CD8-positive, alpha-beta memory T cell (primary cell): ENCODE results near the gene C1QTNF7. TPM values are rescaled to one million over a fixed set of nuclear protein-coding genes. Genes with fewer than 3 reads are reported as not detected.

Source experiments
- CTCF ChIA-PET: fragments of 350-600 bp; sonication (Branson Sonifier 250); formaldehyde crosslinking; loops from one replicate; lab custom pipeline; 2021; ENCODE audit warnings: antibody characterized with exemption; lab: Charles Lee
- POLR2A ChIA-PET: fragments of 350-600 bp; sonication (Branson Sonifier 250); formaldehyde crosslinking; loops from one replicate; lab custom pipeline; 2021; ENCODE audit warnings: antibody characterized with exemption; lab: Charles Lee
- DNase-seq, 5 donors: peaks; one replicate each; pipeline versions ENCODE4 v3.0.0 to v3.0.0-alpha.2; 2020 to 2022; ENCODE audit warnings: mixed read lengths in 1 of 5
- H3K27ac ChIP-seq: one replicate; pipeline ENCODE4 v1.7.0; 2013; ENCODE audit warnings: low read depth, mild to moderate bottlenecking, low read length, moderate library complexity
- H3K27me3 ChIP-seq: 2 replicates; pipeline ENCODE4 v1.7.0; 2013; ENCODE audit warnings: low read length, mild to moderate bottlenecking; ENCODE audit not compliant: insufficient read depth, poor library complexity, severe bottlenecking
- H3K36me3 ChIP-seq: 2 replicates; pipeline ENCODE4 v1.7.0; 2013; ENCODE audit warnings: mild to moderate bottlenecking, low read length, moderate library complexity; ENCODE audit not compliant: insufficient read depth
- H3K4me1 ChIP-seq: 2 replicates; pipeline ENCODE4 v1.7.0; 2013; ENCODE audit warnings: mild to moderate bottlenecking, low read length, moderate library complexity; ENCODE audit not compliant: insufficient read depth
- H3K4me3 ChIP-seq: 2 replicates; pipeline ENCODE4 v1.7.0; 2013; ENCODE audit warnings: mild to moderate bottlenecking, low read length
- H3K9me3 ChIP-seq: 2 replicates; pipeline ENCODE4 v1.7.0; 2013; ENCODE audit warnings: mild to moderate bottlenecking, low read length
- H3K27ac Mint-ChIP-seq, 8 donors: one replicate each; pipeline ENCODE4 v1.8.0; 2020 to 2021; ENCODE audit warnings: mixed read lengths in 8 of 8, mild to moderate bottlenecking in 6 of 8, inconsistent platforms in 3 of 8, moderate library complexity in 3 of 8
- H3K27me3 Mint-ChIP-seq, 2 donors: one replicate each; pipeline ENCODE4 v1.8.0; 2020 to 2021; ENCODE audit warnings: mixed read lengths in 2 of 2, mild to moderate bottlenecking in 1 of 2, moderate library complexity in 1 of 2
- H3K36me3 Mint-ChIP-seq, 3 donors: one replicate each; pipeline ENCODE4 v1.8.0; 2020 to 2021; ENCODE audit warnings: mixed read lengths in 3 of 3, inconsistent platforms in 1 of 3, mild to moderate bottlenecking in 1 of 3
- H3K4me1 Mint-ChIP-seq, 3 donors: one replicate each; pipeline ENCODE4 v1.8.0; 2020 to 2021; ENCODE audit warnings: mixed read lengths in 3 of 3, inconsistent platforms in 1 of 3, mild to moderate bottlenecking in 1 of 3
- H3K4me3 Mint-ChIP-seq, 7 donors: one replicate each; pipeline ENCODE4 v1.8.0; 2020 to 2021; ENCODE audit warnings: mixed read lengths in 7 of 7, mild to moderate bottlenecking in 6 of 7, moderate library complexity in 4 of 7, inconsistent platforms in 2 of 7
- H3K9me3 Mint-ChIP-seq, 5 donors: one replicate each; pipeline ENCODE4 v1.8.0; 2020 to 2022; ENCODE audit warnings: mixed read lengths in 5 of 5, mild to moderate bottlenecking in 3 of 5, moderate library complexity in 2 of 5, inconsistent platforms in 1 of 5
- polyA plus RNA-seq: library from polyadenylated mRNA; unstranded; fragments of 300-500 nt; fragmentation: Illumina TruSeq; gene quantifications from one replicate; pipeline ENCODE4 v1.2.3, GENCODE V29; 2021
- total RNA-seq, 2 experiments: library from RNA; stranded (reverse); gene quantifications; one replicate each; pipeline ENCODE4 v1.2.3, GENCODE V29; 2021

The C1QTNF7 gene
- total and polyA plus RNA-seq, 3 experiments from 2014 or later, result not detected

- Mint-ChIP-seq H3K4me3 (no peak overlapping the region), H3K36me3 (peaks cover 0 to 31% (median 2%) of the 10 kb centered on the region in 3 donors), H3K27ac (no peak overlapping the region), H3K4me1 (no peaks in the 10 kb centered on the region), H3K9me3 (peaks cover 19 to 26% (median 21%) of the 10 kb centered on the region in 5 donors), H3K27me3 (peaks cover 0 to 3% of the 10 kb centered on the region in 2 donors)
- CTCF ChIA-PET, result no interaction called here
- no peaks in the 10 kb centered on the region for H3K9me3 ChIP-seq
- no peak for DNase-seq
- no peak overlapping the region for H3K27ac ChIP-seq
- POLR2A ChIA-PET, result no interaction called here
- H3K4me1 ChIP-seq, result no peaks in the 10 kb centered on the region
- H3K27me3 ChIP-seq, result no peaks in the 10 kb centered on the region
- H3K4me3 ChIP-seq, result no peak overlapping the region
- no peaks in the 10 kb centered on the region for H3K36me3 ChIP-seq
Measured at GRCh38 chr4:15482842-15483241, 55.0 kb downstream of the C1QTNF7 start.

- Mint-ChIP-seq H3K4me3 (no peak overlapping the region), H3K9me3 (peaks cover 24 to 47% (median 40%) of the 10 kb centered on the region in 5 donors), H3K27ac (no peak overlapping the region), H3K4me1 (no peaks in the 10 kb centered on the region), H3K36me3 (peaks cover 0 to 58% (median 3%) of the 10 kb centered on the region in 3 donors), H3K27me3 (peaks cover 0 to 3% of the 10 kb centered on the region in 2 donors)
- Histone ChIP-seq H3K36me3 (no peaks in the 10 kb centered on the region), H3K27ac (no peak overlapping the region), H3K9me3 (no peaks in the 10 kb centered on the region), H3K4me1 (no peaks in the 10 kb centered on the region), H3K27me3 (no peaks in the 10 kb centered on the region), H3K4me3 (no peak overlapping the region)
- no peak for DNase-seq
- CTCF ChIA-PET, result no interaction called here
- POLR2A ChIA-PET, result no interaction called here
Measured at GRCh38 chr4:15488136-15488535, 60.3 kb downstream of the C1QTNF7 start.

GRCh38 chr4:15488658-15489470 lies 61.0 kb downstream of the C1QTNF7 start:
- Mint-ChIP-seq H3K4me3 (no peak overlapping the region), H3K36me3 (peaks cover 0 to 56% (median 3%) of the 10 kb centered on the region in 3 donors), H3K27me3 (peaks cover 0 to 3% of the 10 kb centered on the region in 2 donors), H3K4me1 (no peaks in the 10 kb centered on the region), H3K9me3 (peaks cover 20 to 46% (median 40%) of the 10 kb centered on the region in 5 donors), H3K27ac (no peak overlapping the region)
- Histone ChIP-seq H3K27me3 (no peaks in the 10 kb centered on the region), H3K36me3 (no peaks in the 10 kb centered on the region), H3K4me1 (no peaks in the 10 kb centered on the region), H3K9me3 (no peaks in the 10 kb centered on the region), H3K27ac (no peak overlapping the region), H3K4me3 (no peak overlapping the region)
- POLR2A ChIA-PET, result no interaction called here
- no peak for DNase-seq
- CTCF ChIA-PET, result no interaction called here

GRCh38 chr4:15489551-15489950 lies 61.7 kb downstream of the C1QTNF7 start:
- Mint-ChIP-seq H3K36me3 (peaks cover 0 to 50% (median 3%) of the 10 kb centered on the region in 3 donors), H3K4me3 (no peak overlapping the region), H3K4me1 (no peaks in the 10 kb centered on the region), H3K27ac (no peak overlapping the region), H3K27me3 (peaks cover 0 to 3% of the 10 kb centered on the region in 2 donors), H3K9me3 (peaks cover 19 to 44% (median 40%) of the 10 kb centered on the region in 5 donors)
- H3K4me3 ChIP-seq, result no peak overlapping the region
- H3K36me3 ChIP-seq, result no peaks in the 10 kb centered on the region
- H3K27me3 ChIP-seq, result no peaks in the 10 kb centered on the region
- H3K27ac ChIP-seq, result no peak overlapping the region
- CTCF ChIA-PET, result no interaction called here
- POLR2A ChIA-PET, result no interaction called here
- H3K9me3 ChIP-seq, result no peaks in the 10 kb centered on the region
- no peak for DNase-seq
- no peaks in the 10 kb centered on the region for H3K4me1 ChIP-seq

GRCh38 chr4:15493411-15493810 lies 65.6 kb downstream of the C1QTNF7 start:
- CTCF ChIA-PET, result no interaction called here

GRCh38 chr4:15495621-15496020 lies 67.8 kb downstream of the C1QTNF7 start:
- Histone ChIP-seq H3K4me3 (no peak overlapping the region), H3K9me3 (no peaks in the 10 kb centered on the region), H3K36me3 (no peaks in the 10 kb centered on the region), H3K27me3 (no peaks in the 10 kb centered on the region), H3K4me1 (no peaks in the 10 kb centered on the region), H3K27ac (no peak overlapping the region)
- Mint-ChIP-seq H3K36me3 (peaks cover 0 to 15% (median 0%) of the 10 kb centered on the region in 3 donors), H3K9me3 (peaks cover 0 to 10% (median 5%) of the 10 kb centered on the region in 5 donors), H3K27ac (no peak overlapping the region), H3K27me3 (no peaks in the 10 kb centered on the region), H3K4me1 (no peaks in the 10 kb centered on the region), H3K4me3 (no peak overlapping the region)
- no peak for DNase-seq
- ChIA-PET CTCF (no interaction called here), POLR2A (no interaction called here)

More at GRCh38 chr4:15493411-15493810, 65.6 kb downstream of the C1QTNF7 start:
- Mint-ChIP-seq H3K4me1 (no peaks in the 10 kb centered on the region), H3K27me3 (no peaks in the 10 kb centered on the region), H3K36me3 (peaks cover 0 to 32% (median 1%) of the 10 kb centered on the region in 3 donors), H3K4me3 (no peak overlapping the region), H3K27ac (no peak overlapping the region), H3K9me3 (peaks cover 4 to 23% (median 17%) of the 10 kb centered on the region in 5 donors)
- H3K27ac ChIP-seq, result no peak overlapping the region
- H3K4me3 ChIP-seq, result no peak overlapping the region
- no peaks in the 10 kb centered on the region for H3K36me3 ChIP-seq
- POLR2A ChIA-PET, result no interaction called here
- H3K27me3 ChIP-seq, result no peaks in the 10 kb centered on the region
- DNase-seq, result no peak
- H3K4me1 ChIP-seq, result no peaks in the 10 kb centered on the region
- no peaks in the 10 kb centered on the region for H3K9me3 ChIP-seq

Other genes starting within 250 kb of the C1QTNF7 start
- not detected for gene CC2D2A, start 41.8 kb downstream of the C1QTNF7 start, total RNA-seq
- 0.14 TPM for gene CC2D2A, start 41.8 kb downstream of the C1QTNF7 start, polyA plus RNA-seq
- 10 to 100 TPM; 25.1 to 27.6 TPM for gene FBXL5, start 227.3 kb downstream of the C1QTNF7 start, total RNA-seq
- 94.5 TPM for gene FBXL5, start 227.3 kb downstream of the C1QTNF7 start, polyA plus RNA-seq